ENCODE data around the gene ACSM6. TPM values are rescaled to one million over a fixed set of nuclear protein-coding genes. Genes with fewer than 3 reads are reported as not detected.

Gene ACSM6
- total and polyA plus RNA-seq, 2 experiments from 2014 or later, result 0.10 TPM; not detected in 1

- Histone ChIP-seq H3K79me2 (peaks cover 89% of the 10 kb centered on the region), H3K4me3 (no peak overlapping the region), H3K27ac (peak overlapping the region; percentile 84), H3K9me2 (replicated peaks; ENCODE audit: insufficient read depth) (no peaks in the 10 kb centered on the region), H3K36me3 (replicated peaks; ENCODE audit: insufficient read depth, low read depth) (no peaks in the 10 kb centered on the region), H3K9me3 (ENCODE audit: low read depth) (no peaks in the 10 kb centered on the region), H3K4me2 (peak overlapping the region; percentile 14), H2AFZ (no peak overlapping the region), H3K4me1 (ENCODE audit: insufficient read depth) (peaks cover 60% of the 10 kb centered on the region), H3K27me3 (no peaks in the 10 kb centered on the region), H4K20me1 (ENCODE audit: insufficient read depth, poor library complexity, severe bottlenecking) (no peaks in the 10 kb centered on the region)
- no peak for TF ChIP-seq EZH2 (IDR thresholded peaks at IDR 0.05; ENCODE audit: borderline replicate concordance)
- TF ChIP-seq, protein P1, sequence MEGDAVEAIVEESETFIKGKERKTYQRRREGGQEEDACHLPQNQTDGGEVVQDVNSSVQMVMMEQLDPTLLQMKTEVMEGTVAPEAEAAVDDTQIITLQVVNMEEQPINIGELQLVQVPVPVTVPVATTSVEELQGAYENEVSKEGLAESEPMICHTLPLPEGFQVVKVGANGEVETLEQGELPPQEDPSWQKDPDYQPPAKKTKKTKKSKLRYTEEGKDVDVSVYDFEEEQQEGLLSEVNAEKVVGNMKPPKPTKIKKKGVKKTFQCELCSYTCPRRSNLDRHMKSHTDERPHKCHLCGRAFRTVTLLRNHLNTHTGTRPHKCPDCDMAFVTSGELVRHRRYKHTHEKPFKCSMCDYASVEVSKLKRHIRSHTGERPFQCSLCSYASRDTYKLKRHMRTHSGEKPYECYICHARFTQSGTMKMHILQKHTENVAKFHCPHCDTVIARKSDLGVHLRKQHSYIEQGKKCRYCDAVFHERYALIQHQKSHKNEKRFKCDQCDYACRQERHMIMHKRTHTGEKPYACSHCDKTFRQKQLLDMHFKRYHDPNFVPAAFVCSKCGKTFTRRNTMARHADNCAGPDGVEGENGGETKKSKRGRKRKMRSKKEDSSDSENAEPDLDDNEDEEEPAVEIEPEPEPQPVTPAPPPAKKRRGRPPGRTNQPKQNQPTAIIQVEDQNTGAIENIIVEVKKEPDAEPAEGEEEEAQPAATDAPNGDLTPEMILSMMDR (IDR thresholded peaks at IDR 0.05; ENCODE audit: poor library complexity), result no peak
- no peak for TF ChIP-seq EZH2phosphoT487 (IDR thresholded peaks at IDR 0.05; ENCODE audit: low read depth, severe bottlenecking, unreplicated experiment)
- 86% methylated on average over 8 of the region's 8 CpGs for WGBS (ENCODE audit: low lambda C conversion rate, missing lambda C conversion rate)
- DNase-seq (ENCODE audit: low spot score), result no peak
Measured at GRCh38 chr10:95276367-95277200, 82.5 kb downstream of the ACSM6 start.

DNA sequence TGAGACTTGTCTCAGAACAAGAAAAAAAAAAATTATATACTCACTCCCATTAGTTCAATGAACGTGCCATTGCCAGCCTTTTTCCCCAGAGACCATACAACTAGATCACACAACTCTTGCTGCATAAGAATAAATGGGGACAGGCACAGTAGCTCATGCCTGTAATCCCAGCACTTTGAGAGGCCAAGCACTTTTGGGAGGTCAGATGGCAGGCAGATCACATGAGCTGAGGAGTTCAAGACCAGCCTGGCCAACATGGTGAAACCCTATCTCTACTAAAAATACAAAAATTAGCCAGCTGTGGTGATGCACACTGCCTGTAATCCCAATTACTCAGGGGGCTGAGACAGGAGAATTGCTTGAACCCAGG lies 83.1 kb downstream of the ACSM6 start:
- Histone ChIP-seq H3K4me3 (no peak overlapping the region), H3K79me2 (peaks cover 87% of the 10 kb centered on the region), H3K36me3 (replicated peaks; ENCODE audit: insufficient read depth, low read depth) (no peaks in the 10 kb centered on the region), H3K9me2 (replicated peaks; ENCODE audit: insufficient read depth) (no peaks in the 10 kb centered on the region), H3K27ac (peak overlapping the region; percentile 84), H3K4me1 (ENCODE audit: insufficient read depth) (peaks cover 63% of the 10 kb centered on the region), H4K20me1 (ENCODE audit: insufficient read depth, poor library complexity, severe bottlenecking) (no peaks in the 10 kb centered on the region), H3K27me3 (no peaks in the 10 kb centered on the region), H2AFZ (no peak overlapping the region), H3K4me2 (no peak overlapping the region), H3K9me3 (ENCODE audit: low read depth) (no peaks in the 10 kb centered on the region)
- WGBS (ENCODE audit: low lambda C conversion rate, missing lambda C conversion rate), result 79% methylated on average over 1 of the region's 1 CpG
- TF ChIP-seq EZH2 (IDR thresholded peaks at IDR 0.05; ENCODE audit: borderline replicate concordance), result no peak
- no peak for TF ChIP-seq EZH2phosphoT487 (IDR thresholded peaks at IDR 0.05; ENCODE audit: low read depth, severe bottlenecking, unreplicated experiment)
- TF ChIP-seq, protein P1 (IDR thresholded peaks at IDR 0.05; ENCODE audit: poor library complexity), result no peak
- DNase-seq (ENCODE audit: low spot score), result no peak

DNA sequence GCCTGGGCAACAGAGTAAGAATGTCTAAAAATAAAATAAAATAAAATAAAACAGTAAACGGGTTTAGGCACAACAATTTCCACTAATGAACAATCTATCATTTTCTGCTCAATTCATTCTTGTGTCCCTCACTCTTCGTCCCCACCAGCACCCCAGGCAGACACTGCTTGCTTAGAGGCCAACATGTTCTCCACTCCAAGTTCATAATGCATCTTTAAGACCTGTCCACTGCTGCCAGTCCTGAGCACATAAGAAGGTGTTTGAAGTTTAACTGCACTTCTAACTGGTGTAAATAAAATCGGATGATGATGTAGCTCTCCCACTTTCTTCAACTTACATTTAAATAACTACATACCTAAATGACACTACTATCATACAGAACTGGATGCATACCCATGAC lies 83.6 kb downstream of the ACSM6 start:
- H3K36me3 ChIP-seq (replicated peaks; ENCODE audit: insufficient read depth, low read depth), result no peaks in the 10 kb centered on the region
- TF ChIP-seq EZH2 (IDR thresholded peaks at IDR 0.05; ENCODE audit: borderline replicate concordance) (no peak), EZH2phosphoT487 (IDR thresholded peaks at IDR 0.05; ENCODE audit: low read depth, severe bottlenecking, unreplicated experiment) (no peak)
- TF ChIP-seq, protein P1 (IDR thresholded peaks at IDR 0.05; ENCODE audit: poor library complexity), result no peak
- H3K4me1 ChIP-seq (ENCODE audit: insufficient read depth), result peaks cover 63% of the 10 kb centered on the region
- no peak overlapping the region for H3K4me3 ChIP-seq
- no peaks in the 10 kb centered on the region for H3K9me2 ChIP-seq (replicated peaks; ENCODE audit: insufficient read depth)
- H3K27me3 ChIP-seq, result no peaks in the 10 kb centered on the region
- H4K20me1 ChIP-seq (ENCODE audit: insufficient read depth, poor library complexity, severe bottlenecking), result no peaks in the 10 kb centered on the region
- 88% methylated on average over 3 of the region's 3 CpGs for WGBS (ENCODE audit: low lambda C conversion rate, missing lambda C conversion rate)
- peak overlapping the region; percentile 24 for H3K27ac ChIP-seq
- no peak for DNase-seq (ENCODE audit: low spot score)
- peaks cover 84% of the 10 kb centered on the region for H3K79me2 ChIP-seq
- H2AFZ ChIP-seq, result no peak overlapping the region
- no peaks in the 10 kb centered on the region for H3K9me3 ChIP-seq (ENCODE audit: low read depth)
- no peak overlapping the region for H3K4me2 ChIP-seq

Small RNA genes lying within 50 kb of the gene (small RNA-seq; reads per million reads assigned to genes)
- not detected for gene AL157834.3

Other genes starting within 250 kb of the ACSM6 start
- gene CYP2C8, start 124.7 kb upstream of the ACSM6 start, total RNA-seq, result 3.7 and 4.1 TPM in 2 replicates
- gene CYP2C8, start 124.7 kb upstream of the ACSM6 start, polyA plus RNA-seq, result 1.5 and 2.2 TPM in 2 replicates
- gene PDLIM1, start 96.8 kb downstream of the ACSM6 start, total RNA-seq, result 58.2 and 61.0 TPM in 2 replicates
- gene PDLIM1, start 96.8 kb downstream of the ACSM6 start, polyA plus RNA-seq, result 176 TPM in 2 replicates

All from hepatocyte (in vitro differentiated cells).